ENCODE results near the gene CNPY4.

GRCh38 chr7:100173806-100174495 lies 54.5 kb downstream of the CNPY4 start:
- TF ChIP-seq, protein P1, sequence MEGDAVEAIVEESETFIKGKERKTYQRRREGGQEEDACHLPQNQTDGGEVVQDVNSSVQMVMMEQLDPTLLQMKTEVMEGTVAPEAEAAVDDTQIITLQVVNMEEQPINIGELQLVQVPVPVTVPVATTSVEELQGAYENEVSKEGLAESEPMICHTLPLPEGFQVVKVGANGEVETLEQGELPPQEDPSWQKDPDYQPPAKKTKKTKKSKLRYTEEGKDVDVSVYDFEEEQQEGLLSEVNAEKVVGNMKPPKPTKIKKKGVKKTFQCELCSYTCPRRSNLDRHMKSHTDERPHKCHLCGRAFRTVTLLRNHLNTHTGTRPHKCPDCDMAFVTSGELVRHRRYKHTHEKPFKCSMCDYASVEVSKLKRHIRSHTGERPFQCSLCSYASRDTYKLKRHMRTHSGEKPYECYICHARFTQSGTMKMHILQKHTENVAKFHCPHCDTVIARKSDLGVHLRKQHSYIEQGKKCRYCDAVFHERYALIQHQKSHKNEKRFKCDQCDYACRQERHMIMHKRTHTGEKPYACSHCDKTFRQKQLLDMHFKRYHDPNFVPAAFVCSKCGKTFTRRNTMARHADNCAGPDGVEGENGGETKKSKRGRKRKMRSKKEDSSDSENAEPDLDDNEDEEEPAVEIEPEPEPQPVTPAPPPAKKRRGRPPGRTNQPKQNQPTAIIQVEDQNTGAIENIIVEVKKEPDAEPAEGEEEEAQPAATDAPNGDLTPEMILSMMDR (conservative IDR thresholded peaks at IDR 0.05; ENCODE audit: low read length), result no peak
- TF ChIP-seq EZH2phosphoT487 (IDR thresholded peaks at IDR 0.05; ENCODE audit: borderline replicate concordance), result no peak

Measured in Loucy (cell line).